H1 (cell line): ENCODE measurements around the gene PTPRD. TPM values are rescaled to one million over a fixed set of nuclear protein-coding genes. Genes with fewer than 3 reads are reported as not detected.

Source experiments
- POLR2AphosphoS5 ChIP-seq: IDR thresholded peaks from 2 replicates; pipeline ENCODE4 v1.6.1; 2011; ENCODE audit warnings: low read depth, low read length
- polyA plus RNA-seq, 7 experiments: library from polyadenylated mRNA; depleted of rRNA in 3 of 7; stranded (reverse) in 5 of 7; unstranded in 2 of 7; fragments of >200 nt in 5 of 7; fragments of 200-250 nt in 2 of 7; gene quantifications; 1 replicate in 5 of 7; 2 replicates in 1 of 7; 4 replicates in 1 of 7; pipeline versions ENCODE4 v1.2.1 to v1.2.3, GENCODE V29; 2011 to 2013; ENCODE audit warnings: missing spikeins in 2 of 7, mixed read lengths in 2 of 7
- total RNA-seq: library from RNA; stranded (reverse); fragmentation: NEBNext Ultra II Directional; extraction: Animal tissue kit (Norgen Biotek cat#: 25700); gene quantifications from 2 replicates; pipeline ENCODE4 v1.2.1, GENCODE V29; 2021

Gene PTPRD
- total and polyA plus RNA-seq, 2 of the 8 experiments (the other 6 are each of a cell fraction or from before 2014, with no cell fraction given), result 17.2 to 77.0 TPM

DNA sequence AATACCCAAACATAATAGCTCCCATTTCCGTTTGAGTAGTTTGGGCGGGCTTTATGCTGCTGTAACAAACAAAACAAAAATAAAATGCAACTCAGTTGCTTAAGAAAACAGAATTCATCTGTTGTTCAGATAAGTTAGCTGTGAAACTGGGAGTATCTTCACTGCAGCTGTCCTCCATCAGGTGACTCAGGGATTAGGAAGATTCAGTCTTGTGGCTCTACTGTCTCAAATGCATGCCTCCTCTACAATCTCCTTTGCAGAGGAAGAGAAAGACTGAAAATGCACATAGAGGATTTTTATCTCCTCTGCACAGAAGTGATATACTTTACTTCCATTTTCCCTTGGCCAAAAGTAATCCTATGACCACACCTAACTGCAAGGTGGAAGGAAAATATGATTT, 883.7 kb downstream of the PTPRD start (continued):
- TF ChIP-seq POLR2AphosphoS5, result no peak
